Esophagus mucosa (tissue), 1 donor: ENCODE data around the gene SSRP1. TPM values are rescaled to one million over a fixed set of nuclear protein-coding genes. Genes with fewer than 3 reads are reported as not detected.
"Not testable (repeated sequence)": the region's sequence is repeated elsewhere in the genome, so short reads cannot be mapped to it uniquely, and the experiment has no call there.

Experiments
- ATAC-seq: fragments of 200-7000 bp; cut with Tn5 transposase; one replicate; pipeline ENCODE4 v1.9.1; 2020
- total RNA-seq: library from RNA; stranded (reverse); gene quantifications from one replicate; pipeline ENCODE4 v1.2.4, GENCODE V29; 2023
- donor health status: DM: yes; HTN: yes; CAD: no.

SSRP1 gene
- total RNA-seq, 1 donor from 2014 or later = 74.9 TPM

DNA sequence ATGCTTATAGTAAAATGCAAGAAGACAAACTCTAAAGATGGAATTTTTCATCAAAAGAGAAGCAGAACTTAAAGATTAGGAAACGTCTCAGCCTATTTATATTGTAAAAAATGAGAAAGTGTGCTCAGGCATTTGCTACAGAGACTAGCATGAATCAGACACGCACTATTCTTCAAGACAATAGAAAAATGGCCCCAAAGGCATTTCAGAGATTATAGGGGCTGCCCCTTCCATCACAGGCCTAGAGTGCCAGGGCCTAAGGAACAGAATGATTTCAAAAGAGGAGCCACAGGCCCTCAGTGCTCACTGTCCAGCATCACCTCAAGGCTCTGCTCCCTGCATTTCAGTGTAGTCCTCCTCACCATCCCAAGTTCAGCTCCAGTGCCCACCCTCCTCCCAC, 38.5 kb downstream of the SSRP1 start:
- ATAC-seq = no peak

DNA sequence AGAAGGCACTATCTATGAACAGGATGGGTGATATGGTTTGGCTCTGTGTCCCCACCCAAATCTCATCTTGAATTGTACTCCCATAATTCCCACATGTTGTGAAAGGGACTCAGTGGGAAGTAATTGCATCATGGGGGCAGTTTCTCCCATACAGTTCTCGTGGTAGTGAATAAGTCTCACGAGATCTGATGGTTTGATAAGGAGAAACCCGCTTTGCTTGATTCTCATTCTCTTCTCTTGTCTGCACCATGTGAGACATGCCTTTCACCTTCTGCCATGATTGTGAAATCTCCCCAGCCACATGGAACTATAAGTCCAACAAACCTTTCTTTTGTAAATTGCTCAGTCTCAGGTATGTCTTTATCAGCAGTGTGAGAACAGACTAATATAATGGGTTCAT, 39.5 kb downstream of the SSRP1 start:
- ATAC-seq = not testable (repeated sequence)

DNA sequence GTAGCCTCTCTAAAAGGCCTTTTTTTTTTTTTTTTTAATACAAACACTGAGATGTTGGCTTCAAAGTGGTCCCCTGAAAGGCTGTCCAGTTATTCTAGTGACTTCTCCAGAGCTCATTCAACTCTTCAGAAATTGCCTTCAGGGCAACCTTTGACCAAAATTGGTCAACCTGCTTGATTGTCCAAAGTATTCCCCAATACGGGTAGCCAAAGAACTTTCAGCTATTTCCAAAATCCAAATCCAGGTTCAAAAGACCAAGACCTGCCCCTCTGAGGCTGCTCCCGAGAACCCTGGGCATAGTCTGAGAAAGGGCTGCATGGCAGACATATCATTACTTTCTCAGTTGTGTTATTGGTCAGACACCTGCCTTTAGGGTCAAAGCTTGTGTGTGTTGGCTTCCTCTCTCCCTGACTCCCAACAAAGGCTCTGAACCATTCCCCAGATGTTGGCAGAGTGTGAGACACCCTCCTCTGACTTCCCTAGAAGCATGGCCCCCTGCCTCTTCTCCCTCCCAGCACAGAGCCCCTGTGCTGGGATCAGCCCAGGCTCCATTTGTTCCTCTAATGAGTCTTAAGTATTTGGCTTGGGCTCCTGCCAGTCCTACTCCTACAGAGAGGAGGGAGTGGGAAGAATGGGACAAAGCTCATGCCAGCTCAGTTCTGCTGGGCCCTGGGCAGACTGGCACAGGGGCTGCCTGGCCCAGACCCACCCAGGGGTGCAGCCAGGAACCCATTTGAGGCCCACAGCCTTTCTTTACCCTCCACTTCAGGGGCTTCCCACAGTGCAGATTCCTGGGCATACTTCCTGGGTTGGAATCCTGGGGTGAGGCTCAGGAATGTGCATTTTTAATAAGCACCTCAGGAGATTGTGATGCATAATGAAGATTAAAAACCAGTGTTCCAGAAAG, 41.2 kb downstream of the SSRP1 start:
- ATAC-seq = peak; percentile 45

DNA sequence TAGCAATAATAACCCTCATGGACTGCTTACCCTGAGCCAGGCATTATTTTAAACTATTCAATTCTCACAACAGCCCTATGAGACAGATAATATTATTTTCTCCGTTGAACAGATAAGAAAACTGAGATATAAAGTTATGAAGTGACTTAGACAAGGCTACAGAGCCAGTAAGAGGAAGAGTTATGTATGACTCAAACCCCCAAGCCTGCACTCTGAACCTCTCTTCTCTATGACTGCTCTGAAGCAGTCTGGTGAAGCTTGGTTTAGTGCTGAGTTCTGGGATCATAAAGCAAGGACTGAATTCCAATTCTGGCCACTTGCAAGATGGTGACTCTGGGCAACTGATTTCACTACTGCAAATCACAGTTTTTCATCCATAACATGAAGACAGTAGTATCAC, 45.4 kb downstream of the SSRP1 start:
- no peak for ATAC-seq

DNA sequence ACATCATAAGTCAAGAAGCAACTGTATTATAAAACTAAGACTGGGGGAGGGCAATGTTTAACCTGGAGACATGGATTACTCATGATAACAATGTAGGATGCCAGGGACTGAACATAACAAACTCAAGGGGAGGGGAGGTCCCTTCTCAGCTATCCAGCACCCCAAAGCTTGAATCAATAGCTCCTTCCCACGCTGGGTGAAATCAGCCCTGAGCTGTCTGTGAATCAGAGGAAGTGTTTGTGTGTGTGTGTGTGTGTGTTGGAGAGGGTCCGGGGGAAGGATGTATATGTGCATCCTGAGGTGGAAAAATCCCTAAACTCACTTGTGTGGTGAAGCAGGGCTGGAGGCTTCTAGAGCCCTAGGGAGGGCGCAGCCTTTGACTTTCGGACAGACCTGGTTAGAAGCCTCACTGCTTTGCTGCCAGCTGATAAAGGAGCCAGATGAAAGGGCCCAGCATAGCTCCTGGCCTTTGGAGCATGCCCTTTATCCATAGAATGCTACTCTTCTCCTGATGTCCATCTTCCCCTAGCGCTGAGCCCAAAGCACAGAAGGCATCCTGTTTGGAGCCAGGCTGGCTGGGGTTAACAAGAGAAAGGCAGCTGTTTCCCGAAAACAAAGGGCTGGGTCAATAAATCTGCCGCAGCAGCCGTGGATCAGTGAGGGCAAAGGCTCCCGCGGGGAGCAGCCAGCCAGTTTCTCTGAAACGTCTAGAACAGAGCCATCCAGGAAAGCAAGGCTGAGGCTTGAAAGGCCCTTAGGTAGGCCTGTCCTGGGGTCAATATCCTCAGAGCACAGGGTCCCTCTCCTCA, 46.7 kb downstream of the SSRP1 start:
- no peak for ATAC-seq

DNA sequence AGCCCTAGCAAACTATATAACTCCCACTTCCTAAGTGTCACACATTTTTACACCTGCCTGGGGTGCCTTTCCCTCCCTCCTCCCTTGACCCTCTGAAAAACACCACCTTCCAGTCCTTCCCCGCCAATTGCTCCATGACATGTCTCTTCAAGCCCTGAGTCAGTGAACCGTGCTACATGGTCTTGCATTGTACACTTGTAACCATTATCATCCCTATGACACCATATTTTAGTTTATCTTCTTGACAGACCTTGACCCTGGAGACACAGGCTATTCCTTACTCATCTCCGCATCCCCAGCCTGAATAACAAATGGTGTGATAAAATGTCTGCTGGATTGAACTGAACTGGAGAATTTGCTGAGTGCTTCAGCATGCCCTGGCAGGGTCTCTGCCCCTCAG, 47.8 kb downstream of the SSRP1 start:
- no peak for ATAC-seq

DNA sequence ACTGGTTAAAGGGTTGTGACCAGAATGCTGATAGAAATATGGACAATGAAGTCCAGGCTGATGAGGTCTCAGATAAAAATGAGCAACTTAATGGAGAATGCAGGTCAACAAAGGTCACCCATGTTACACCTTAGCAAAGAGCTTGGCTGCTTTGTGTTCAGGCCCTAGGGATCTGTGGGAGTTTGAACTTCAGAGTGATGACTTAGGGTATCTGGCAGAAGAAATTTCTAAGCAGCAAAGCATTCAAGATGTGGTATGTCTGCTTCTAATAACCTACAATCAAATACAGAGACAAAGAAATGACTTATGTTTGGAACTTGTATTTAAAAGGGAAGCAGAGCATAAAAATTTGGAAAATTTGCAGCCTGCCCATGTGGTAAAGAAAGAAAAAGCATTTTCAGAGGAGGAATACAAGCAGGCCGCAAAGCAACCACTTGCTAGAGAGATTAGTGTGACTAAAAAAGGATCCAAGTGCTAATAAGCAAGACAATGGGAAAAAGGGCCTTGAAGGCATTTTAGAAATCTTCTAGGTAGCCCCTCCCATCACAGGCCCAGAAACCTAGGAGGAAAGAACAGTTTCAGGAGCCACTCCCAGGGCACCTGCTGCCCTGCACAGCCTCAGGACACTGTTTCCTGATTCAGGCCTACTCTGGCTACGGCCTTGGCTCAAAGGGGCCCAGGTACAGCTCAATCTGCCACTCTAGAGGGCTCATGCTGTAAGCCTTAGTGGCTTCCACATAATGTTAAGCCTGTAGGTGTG, 52.3 kb downstream of the SSRP1 start:
- ATAC-seq = peak; percentile 68

DNA sequence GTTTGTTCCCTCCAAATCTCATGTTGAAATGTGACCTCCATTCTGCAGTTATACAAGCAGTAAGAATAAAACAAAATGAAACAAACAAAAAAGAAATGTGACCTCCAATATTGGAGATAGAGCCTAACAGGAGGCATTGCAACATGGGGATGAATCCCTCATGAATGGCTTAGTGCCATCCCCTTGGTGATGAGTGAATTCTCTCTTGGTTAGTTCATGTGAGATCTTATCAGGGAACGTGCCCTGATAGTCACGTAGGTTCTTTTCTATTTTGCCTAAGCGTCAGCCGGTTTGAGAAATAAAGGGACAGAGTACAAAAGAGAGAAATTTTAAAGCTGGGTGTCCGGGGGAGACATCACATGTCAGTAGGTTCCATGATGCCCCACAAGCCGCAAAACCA, 54.1 kb downstream of the SSRP1 start:
- not testable (repeated sequence) for ATAC-seq

DNA sequence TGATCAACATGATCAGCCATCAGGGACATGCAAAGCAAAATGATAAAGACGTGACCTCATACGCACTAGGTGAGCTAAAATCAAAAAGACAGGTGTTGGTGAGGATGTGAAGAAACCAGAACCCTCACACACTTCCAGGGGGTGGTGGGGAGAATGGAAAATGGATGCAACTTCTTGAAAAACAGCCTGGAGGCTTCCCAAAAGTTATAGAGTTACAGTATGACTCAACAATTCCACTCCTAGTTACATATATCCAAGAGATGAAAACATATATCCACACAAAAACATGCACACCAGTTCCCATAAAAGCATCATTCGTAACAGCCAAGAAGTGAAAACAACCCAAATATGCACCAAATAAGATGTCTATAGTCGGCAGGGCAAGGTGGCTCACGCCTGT, 56.6 kb downstream of the SSRP1 start:
- ATAC-seq = no peak

DNA sequence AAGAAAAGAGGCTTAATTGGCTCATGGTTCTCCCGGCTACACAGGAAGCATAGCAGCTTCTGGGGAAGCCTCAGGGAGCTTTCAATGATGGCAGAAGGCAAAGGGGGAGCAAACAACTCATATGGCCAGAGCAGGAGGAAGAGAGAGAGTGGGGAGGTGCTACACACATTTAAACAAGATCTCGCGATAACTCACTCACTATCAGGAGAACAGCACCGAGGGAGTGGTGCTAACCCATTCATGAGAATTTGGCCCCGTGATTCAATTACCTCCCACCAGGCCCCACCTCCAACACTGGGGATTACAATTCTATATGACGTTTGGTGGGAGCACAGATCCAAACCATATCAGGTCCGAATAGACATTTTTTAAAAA, 57.0 kb downstream of the SSRP1 start:
- no peak for ATAC-seq

DNA sequence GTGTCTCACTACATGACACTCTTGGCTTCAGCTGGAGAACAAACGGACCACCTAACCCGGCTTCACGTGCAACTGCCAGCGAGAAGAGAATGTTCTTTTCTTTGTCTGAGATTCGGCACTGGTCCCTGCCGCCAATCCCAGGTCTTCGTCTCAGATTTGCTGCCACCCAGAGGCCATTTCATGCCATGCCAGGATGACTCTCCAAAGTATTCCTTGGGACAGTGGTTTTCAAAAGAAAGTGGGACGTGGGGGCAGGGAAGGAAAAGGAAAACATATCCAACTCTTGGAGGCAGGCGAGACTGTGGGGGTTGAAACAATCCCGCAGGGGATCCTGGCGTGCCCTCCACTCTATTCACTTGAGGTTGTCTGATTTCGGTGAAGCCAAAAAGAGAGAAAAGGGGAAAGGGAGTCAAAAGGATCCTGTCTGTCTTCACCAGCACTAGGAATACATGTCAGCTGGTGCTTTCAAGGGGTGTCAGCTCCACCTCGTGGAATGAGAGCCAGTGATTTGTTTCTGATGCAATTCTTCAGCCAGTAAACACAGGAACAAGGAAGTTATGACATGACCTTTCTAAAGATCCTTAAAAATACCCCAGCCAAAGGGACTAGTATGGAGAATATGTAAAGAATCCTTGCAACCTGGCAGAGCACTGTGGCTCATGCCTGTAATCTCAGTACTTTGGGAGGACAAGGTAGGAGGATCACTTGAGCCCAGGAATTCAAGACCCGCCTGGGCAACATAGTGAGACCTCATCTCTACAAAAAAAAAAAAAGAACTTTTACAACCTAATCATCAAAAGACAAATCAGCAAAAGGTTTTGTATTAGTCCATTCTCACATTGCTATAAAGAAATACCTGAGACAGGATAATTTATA, 57.6 kb downstream of the SSRP1 start:
- peak; percentile 50 for ATAC-seq

DNA sequence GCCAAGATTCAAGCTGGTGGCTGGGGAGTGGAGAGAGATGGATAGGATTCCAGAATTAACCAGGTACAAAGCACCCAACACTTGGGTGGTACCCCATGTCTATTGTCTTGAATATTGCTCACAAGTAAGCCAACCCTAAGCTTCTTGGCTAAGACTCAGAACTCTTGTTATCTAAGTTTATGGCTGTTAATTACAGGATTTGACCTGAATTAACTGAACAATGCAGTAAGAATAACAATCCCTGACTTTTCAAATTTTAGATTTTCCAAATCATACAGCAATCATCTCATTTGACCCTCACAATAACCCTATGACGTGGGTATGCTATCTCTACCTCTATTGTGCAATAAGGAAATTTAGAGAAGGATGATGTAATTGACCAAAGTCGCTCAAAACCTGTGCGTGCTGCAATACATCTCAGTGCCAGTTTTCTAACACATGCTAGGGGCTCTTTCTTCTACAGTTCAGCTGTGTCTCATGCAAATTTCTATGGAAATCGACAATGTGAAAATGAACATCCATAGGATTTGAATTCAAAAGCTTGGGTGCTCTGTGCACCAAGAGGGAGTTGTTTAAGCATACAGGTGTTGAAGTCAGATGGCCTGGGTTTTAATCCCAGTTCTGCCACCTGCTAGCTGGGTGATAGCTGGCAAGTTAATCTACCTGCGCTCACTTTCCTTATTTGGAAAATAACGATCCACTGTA, 58.6 kb downstream of the SSRP1 start:
- ATAC-seq = peak; percentile 60

DNA sequence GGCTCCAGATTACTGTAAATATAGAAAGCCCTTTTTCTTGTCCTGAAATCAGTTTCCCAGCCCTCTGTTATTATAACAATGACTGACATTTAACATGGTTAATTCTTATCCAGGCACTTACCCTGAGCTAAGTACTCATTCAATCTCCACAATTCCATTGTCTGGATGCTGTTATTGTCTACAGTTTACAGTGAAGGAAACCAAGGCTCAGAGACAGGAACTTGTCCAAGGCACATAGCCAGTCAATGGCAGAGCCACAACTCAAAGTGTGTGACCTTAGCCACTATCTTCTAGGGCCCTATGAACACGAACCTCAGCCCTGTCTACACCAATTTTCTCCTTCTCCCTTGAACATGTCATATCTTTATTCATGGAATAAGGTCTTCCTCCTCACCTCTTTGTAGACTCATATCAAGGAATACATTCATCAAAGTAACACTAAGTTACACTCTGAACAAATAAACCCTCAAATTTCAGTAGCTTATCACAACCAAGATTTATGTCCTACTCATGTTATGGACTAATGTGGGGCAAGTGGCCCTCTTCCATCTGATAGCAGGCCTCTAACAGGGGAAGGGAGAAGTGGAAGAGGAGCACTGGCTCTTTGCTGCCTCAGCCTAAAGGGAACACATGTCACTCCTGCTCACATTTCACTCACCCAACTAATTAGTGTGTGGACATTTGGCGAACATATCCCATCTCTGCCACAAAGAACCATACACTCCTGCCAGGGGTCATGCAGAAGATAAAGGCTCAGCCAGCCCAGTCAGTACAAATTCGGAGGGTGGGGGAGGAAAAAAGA, 59.3 kb downstream of the SSRP1 start:
- ATAC-seq = no peak

Other genes starting within 250 kb of the SSRP1 start
- 0.08 TPM for gene LRRC55, start 153.9 kb downstream of the SSRP1 start, total RNA-seq
- gene APLNR, start 98.6 kb downstream of the SSRP1 start, total RNA-seq = 1.8 TPM
- gene TNKS1BP1, start 10.9 kb downstream of the SSRP1 start, total RNA-seq = 160 TPM
- not detected for gene P2RX3, start 2.5 kb upstream of the SSRP1 start, total RNA-seq
- gene PRG3, start 45.3 kb upstream of the SSRP1 start, total RNA-seq = not detected
- gene PRG2, start 54.8 kb upstream of the SSRP1 start, total RNA-seq = not detected
- gene SLC43A3, start 91.2 kb upstream of the SSRP1 start, total RNA-seq = 28.2 TPM
- 0.56 TPM for gene RTN4RL2, start 124.6 kb upstream of the SSRP1 start, total RNA-seq
- gene SLC43A1, start 179.8 kb upstream of the SSRP1 start, total RNA-seq = 1.00 TPM
- 43.6 TPM for gene TIMM10, start 194.9 kb upstream of the SSRP1 start, total RNA-seq
- gene SMTNL1, start 201.7 kb upstream of the SSRP1 start, total RNA-seq = not detected
- 36.9 TPM for gene UBE2L6, start 231.8 kb upstream of the SSRP1 start, total RNA-seq